Smooth muscle cell (in vitro differentiated cells): ENCODE measurements around the gene CNIH3. TPM values are rescaled to one million over a fixed set of nuclear protein-coding genes. Genes with fewer than 3 reads are reported as not detected.

Source experiments
- DNase-seq: peaks from one replicate; lab custom pipeline; 2025; ENCODE audit not compliant: unreplicated experiment; lab: John Stamatoyannopoulos, UW
- H2AFZ ChIP-seq: fragments of 200-600 bp; sonication (generic); 2 replicates; pipeline ENCODE4 v1.6.0; 2016; ENCODE audit warnings: antibody characterized with exemption, low read depth, mild to moderate bottlenecking
- H3F3A ChIP-seq: fragments of 200-600 bp; sonication (generic); 2 replicates; pipeline ENCODE4 v1.6.0; 2017; ENCODE audit warnings: antibody characterized with exemption, low read depth
- H3K27ac ChIP-seq: fragments of 200-600 bp; sonication (generic); 2 replicates; pipeline ENCODE4 v1.5.1; 2016; ENCODE audit warnings: low read depth, mild to moderate bottlenecking
- H3K27me3 ChIP-seq: fragments of 200-600 bp; sonication (generic); 2 replicates; pipeline ENCODE4 v1.6.1; 2016; ENCODE audit warnings: low read depth, mild to moderate bottlenecking
- H3K36me3 ChIP-seq: fragments of 200-600 bp; sonication (generic); 2 replicates; pipeline ENCODE4 v1.5.1; 2016; ENCODE audit warnings: low read depth
- H3K4me1 ChIP-seq: fragments of 200-600 bp; sonication (generic); 2 replicates; pipeline ENCODE4 v1.5.1; 2016; ENCODE audit warnings: low read depth
- H3K4me2 ChIP-seq: fragments of 200-600 bp; sonication (generic); 2 replicates; pipeline ENCODE4 v1.6.0; 2016; ENCODE audit warnings: mild to moderate bottlenecking
- H3K4me3 ChIP-seq: fragments of 200-600 bp; sonication (generic); 2 replicates; pipeline ENCODE4 v1.5.1; 2016; ENCODE audit warnings: mild to moderate bottlenecking
- H3K79me2 ChIP-seq: fragments of 200-600 bp; sonication (generic); 2 replicates; pipeline ENCODE4 v1.6.0; 2016; ENCODE audit warnings: low read depth, mild to moderate bottlenecking
- H3K9ac ChIP-seq: fragments of 200-600 bp; sonication (generic); 2 replicates; pipeline ENCODE4 v1.6.0; 2016; ENCODE audit warnings: low read depth
- H3K9me3 ChIP-seq: fragments of 200-600 bp; sonication (generic); replicated peaks from 2 replicates; pipeline ENCODE4 v1.5.1; 2016; ENCODE audit warnings: low read depth
- H4K20me1 ChIP-seq: fragments of 200-600 bp; sonication (generic); 2 replicates; pipeline ENCODE4 v1.6.0; 2016; ENCODE audit warnings: low read depth
- WGBS: methylation state at CpG from one replicate; pipeline ENCODE4 v1.1.7; 2016; ENCODE audit warnings: low lambda C conversion rate; 5-methylcytosine and 5-hydroxymethylcytosine counted together
- polyA plus RNA-seq: library from polyadenylated mRNA; unstranded; fragments of >200 nt; fragmentation: Nextera tagmentation; extraction: Ambion mirVana; gene quantifications from 2 replicates; pipeline ENCODE4 v1.2.1, GENCODE V29; 2016
- total RNA-seq: library from RNA; depleted of rRNA; stranded (reverse); fragments of >200 nt; gene quantifications from 2 replicates; pipeline ENCODE4 v1.2.3, GENCODE V29; 2014
- TF ChIP-seq, protein P1 (sequence below): fragments of 200-600 bp; sonication (generic); IDR thresholded peaks from 2 replicates; pipeline ENCODE4 v1.5.1; 2017; ENCODE audit warnings: borderline replicate concordance, mild to moderate bottlenecking, antibody characterized with exemption; ENCODE audit not compliant: insufficient read depth, poor library complexity, severe bottlenecking

CNIH3 gene
- total and polyA plus RNA-seq, 2 experiments from 2014 or later, result 6.6 to 8.0 TPM

DNA sequence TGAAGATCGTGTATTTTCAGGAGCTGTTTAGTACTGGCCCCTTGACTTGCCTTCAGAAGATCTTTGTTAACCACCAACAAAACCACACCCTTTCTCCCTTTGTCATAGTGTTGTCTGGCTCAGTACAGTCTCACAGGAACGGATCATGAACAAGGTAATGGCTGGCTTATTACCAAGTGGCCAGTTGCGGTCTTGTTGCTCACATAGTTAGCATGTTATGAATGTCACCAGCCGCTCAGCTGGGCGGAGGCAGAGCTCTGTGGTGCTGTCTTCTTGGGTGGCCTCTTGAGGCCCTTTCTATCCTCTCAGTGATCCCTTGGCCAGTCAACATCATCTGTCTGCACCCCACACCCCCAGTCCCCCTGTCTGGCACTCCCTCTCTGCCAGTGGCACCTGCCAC, 21.4 kb downstream of the CNIH3 start:
- WGBS, result 48% methylated on average over 5 of the region's 5 CpGs
- H3K4me3 ChIP-seq, result no peak overlapping the region
- DNase-seq, result no peak
- no peak overlapping the region for H3K4me2 ChIP-seq
- peaks cover 7% of the 10 kb centered on the region for H3K4me1 ChIP-seq
- peak overlapping the region; percentile 44 for H3K27ac ChIP-seq
- TF ChIP-seq, protein P1, sequence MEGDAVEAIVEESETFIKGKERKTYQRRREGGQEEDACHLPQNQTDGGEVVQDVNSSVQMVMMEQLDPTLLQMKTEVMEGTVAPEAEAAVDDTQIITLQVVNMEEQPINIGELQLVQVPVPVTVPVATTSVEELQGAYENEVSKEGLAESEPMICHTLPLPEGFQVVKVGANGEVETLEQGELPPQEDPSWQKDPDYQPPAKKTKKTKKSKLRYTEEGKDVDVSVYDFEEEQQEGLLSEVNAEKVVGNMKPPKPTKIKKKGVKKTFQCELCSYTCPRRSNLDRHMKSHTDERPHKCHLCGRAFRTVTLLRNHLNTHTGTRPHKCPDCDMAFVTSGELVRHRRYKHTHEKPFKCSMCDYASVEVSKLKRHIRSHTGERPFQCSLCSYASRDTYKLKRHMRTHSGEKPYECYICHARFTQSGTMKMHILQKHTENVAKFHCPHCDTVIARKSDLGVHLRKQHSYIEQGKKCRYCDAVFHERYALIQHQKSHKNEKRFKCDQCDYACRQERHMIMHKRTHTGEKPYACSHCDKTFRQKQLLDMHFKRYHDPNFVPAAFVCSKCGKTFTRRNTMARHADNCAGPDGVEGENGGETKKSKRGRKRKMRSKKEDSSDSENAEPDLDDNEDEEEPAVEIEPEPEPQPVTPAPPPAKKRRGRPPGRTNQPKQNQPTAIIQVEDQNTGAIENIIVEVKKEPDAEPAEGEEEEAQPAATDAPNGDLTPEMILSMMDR, result no peak
- H2AFZ ChIP-seq, result no peak overlapping the region
- no peaks in the 10 kb centered on the region for H3K27me3 ChIP-seq
- H3F3A ChIP-seq, result peaks cover 12% of the 10 kb centered on the region
- H3K9me3 ChIP-seq, result no peaks in the 10 kb centered on the region
- no peak overlapping the region for H3K9ac ChIP-seq
- H3K79me2 ChIP-seq, result no peaks in the 10 kb centered on the region
- H4K20me1 ChIP-seq, result no peaks in the 10 kb centered on the region
- H3K36me3 ChIP-seq, result no peaks in the 10 kb centered on the region

DNA sequence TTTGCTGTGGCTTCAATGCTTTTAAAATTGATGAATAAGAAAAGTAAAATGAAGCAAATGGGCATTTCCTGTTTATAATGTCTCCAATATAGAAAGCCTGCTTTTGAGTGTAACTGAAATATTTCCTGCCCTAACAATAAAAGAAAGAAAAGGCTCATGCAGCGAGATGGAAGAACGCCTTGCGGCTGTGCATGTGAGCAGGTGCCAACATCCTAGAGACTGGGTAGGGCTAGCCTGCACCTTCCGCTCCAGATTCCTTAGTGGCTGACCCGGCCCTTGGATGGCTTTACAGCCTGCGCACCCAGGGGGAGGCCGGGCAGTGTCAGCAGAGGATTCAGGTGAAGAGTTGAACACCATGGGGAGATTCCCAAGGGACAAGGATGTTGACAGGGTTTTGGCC, 21.8 kb downstream of the CNIH3 start:
- no peak for DNase-seq
- Histone ChIP-seq H3K36me3 (no peaks in the 10 kb centered on the region), H3K4me3 (no peak overlapping the region), H3K9ac (no peak overlapping the region), H3K27ac (no peak overlapping the region), H3F3A (peaks cover 9% of the 10 kb centered on the region), H4K20me1 (no peaks in the 10 kb centered on the region), H3K4me1 (peaks cover 2% of the 10 kb centered on the region), H3K27me3 (no peaks in the 10 kb centered on the region), H3K4me2 (no peak overlapping the region), H3K79me2 (no peaks in the 10 kb centered on the region), H3K9me3 (no peaks in the 10 kb centered on the region), H2AFZ (no peak overlapping the region)
- WGBS, result 95% methylated on average over 7 of the region's 7 CpGs
- TF ChIP-seq, protein P1, result no peak

DNA sequence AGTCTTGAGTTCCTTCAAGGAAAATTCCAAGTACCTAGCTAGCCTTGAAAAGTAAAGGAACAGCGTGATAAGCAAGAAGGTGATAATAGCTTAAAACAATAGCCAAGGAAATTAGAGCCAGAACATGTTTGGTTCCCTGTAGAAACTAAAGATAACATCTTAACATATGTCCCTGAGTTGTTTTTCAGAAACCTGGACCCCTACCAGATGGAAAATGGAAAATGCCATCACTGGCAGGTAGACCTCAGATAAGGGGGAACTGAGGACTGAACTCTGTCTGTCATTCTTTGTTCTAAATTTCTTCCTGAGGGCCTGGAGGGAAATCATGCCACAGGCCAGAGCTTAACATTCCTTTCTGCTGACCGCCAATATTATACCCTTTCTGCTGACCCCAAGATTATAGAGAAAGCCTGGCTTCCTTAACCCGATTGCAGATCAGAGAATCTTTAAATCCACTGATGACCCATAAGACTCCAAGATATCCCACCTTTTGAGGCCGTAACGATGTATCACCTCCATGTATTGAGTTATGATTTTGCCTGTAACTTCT, 23.4 kb downstream of the CNIH3 start:
- no peak overlapping the region for H3K4me3 ChIP-seq
- no peaks in the 10 kb centered on the region for H3K4me1 ChIP-seq
- H3K27ac ChIP-seq, result no peak overlapping the region
- H3K9me3 ChIP-seq, result no peaks in the 10 kb centered on the region
- no peaks in the 10 kb centered on the region for H3K27me3 ChIP-seq
- H3F3A ChIP-seq, result peaks cover 6% of the 10 kb centered on the region
- DNase-seq, result no peak
- H3K79me2 ChIP-seq, result no peaks in the 10 kb centered on the region
- H3K9ac ChIP-seq, result no peak overlapping the region
- 46% methylated on average over 5 of the region's 5 CpGs for WGBS
- TF ChIP-seq, protein P1, result no peak
- H4K20me1 ChIP-seq, result no peaks in the 10 kb centered on the region
- H2AFZ ChIP-seq, result no peak overlapping the region
- H3K36me3 ChIP-seq, result no peaks in the 10 kb centered on the region
- H3K4me2 ChIP-seq, result no peak overlapping the region

DNA sequence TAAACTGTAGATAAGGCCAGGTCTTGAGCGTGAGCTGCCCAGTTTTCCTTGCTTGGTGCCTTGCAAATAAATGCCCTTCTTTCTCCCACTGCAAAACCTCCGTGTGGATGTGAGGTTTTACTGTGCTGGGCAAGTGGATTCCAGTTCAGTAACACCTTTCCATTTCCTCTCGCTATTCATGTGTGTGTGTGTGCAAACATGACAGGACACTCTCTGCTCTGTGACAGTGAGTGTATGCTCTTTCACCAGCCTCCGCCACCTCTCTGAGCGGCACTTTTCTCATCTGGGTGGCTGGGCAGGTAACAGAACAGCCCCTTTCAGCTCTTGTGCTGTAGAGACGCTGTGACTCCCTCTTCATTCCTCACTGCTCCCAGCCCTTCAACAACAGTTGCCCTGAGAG, 23.9 kb downstream of the CNIH3 start:
- Histone ChIP-seq H3K4me2 (no peak overlapping the region), H3K79me2 (no peaks in the 10 kb centered on the region), H3K4me1 (no peaks in the 10 kb centered on the region), H3K27me3 (no peaks in the 10 kb centered on the region), H3K9ac (no peak overlapping the region), H4K20me1 (no peaks in the 10 kb centered on the region), H3F3A (peaks cover 2% of the 10 kb centered on the region), H3K27ac (no peak overlapping the region), H3K4me3 (no peak overlapping the region), H3K36me3 (no peaks in the 10 kb centered on the region), H2AFZ (no peak overlapping the region), H3K9me3 (no peaks in the 10 kb centered on the region)
- DNase-seq, result no peak
- 76% methylated on average over 6 of the region's 6 CpGs for WGBS
- TF ChIP-seq, protein P1, result no peak
